ENCODE results near the gene MYO1C.

MYO1C gene

DNA sequence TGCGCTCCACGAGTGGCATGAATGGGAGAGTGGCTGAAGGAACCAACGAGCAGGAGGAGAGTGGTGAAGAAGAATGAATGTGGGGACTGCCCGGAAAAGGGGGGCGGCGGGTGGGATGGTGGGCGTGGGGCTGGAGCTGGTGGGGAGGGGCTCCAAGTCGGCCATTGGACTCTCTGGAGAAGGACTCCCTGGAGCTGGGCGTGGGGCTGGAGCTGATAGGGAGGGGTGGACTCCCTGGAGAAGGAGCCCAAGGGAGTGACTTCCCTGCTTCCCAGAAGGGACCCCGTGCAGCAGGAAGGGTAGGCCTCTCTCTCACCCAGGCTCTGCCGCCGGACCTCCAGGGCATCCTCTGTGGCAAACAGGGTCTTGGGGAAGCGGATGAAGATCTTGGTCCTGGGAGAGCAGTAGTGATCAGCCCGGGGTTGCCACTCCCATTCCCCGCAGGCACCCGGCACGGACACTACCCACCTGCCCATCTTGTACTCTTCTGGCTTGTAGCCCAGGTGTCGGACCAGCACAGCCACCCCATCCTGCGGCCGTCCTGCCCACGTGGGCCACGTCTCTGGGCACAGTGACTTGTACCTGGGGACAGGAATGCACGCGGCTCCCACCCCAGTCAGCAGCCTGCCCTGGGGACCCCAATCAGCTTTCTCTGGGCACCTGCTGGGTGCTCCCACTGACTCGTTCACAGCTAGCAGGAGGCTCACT is 21.6 kb downstream of the MYO1C start:
- TF ChIP-seq, protein P1, sequence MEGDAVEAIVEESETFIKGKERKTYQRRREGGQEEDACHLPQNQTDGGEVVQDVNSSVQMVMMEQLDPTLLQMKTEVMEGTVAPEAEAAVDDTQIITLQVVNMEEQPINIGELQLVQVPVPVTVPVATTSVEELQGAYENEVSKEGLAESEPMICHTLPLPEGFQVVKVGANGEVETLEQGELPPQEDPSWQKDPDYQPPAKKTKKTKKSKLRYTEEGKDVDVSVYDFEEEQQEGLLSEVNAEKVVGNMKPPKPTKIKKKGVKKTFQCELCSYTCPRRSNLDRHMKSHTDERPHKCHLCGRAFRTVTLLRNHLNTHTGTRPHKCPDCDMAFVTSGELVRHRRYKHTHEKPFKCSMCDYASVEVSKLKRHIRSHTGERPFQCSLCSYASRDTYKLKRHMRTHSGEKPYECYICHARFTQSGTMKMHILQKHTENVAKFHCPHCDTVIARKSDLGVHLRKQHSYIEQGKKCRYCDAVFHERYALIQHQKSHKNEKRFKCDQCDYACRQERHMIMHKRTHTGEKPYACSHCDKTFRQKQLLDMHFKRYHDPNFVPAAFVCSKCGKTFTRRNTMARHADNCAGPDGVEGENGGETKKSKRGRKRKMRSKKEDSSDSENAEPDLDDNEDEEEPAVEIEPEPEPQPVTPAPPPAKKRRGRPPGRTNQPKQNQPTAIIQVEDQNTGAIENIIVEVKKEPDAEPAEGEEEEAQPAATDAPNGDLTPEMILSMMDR (IDR thresholded peaks at IDR 0.05; ENCODE audit: low read length, missing control alignments), result no peak
- H3K4me3 ChIP-seq (replicated peaks; ENCODE audit: low read depth, low read length), result no peak overlapping the region
- no peak for DNase-seq (ENCODE audit: low read depth)

DNA sequence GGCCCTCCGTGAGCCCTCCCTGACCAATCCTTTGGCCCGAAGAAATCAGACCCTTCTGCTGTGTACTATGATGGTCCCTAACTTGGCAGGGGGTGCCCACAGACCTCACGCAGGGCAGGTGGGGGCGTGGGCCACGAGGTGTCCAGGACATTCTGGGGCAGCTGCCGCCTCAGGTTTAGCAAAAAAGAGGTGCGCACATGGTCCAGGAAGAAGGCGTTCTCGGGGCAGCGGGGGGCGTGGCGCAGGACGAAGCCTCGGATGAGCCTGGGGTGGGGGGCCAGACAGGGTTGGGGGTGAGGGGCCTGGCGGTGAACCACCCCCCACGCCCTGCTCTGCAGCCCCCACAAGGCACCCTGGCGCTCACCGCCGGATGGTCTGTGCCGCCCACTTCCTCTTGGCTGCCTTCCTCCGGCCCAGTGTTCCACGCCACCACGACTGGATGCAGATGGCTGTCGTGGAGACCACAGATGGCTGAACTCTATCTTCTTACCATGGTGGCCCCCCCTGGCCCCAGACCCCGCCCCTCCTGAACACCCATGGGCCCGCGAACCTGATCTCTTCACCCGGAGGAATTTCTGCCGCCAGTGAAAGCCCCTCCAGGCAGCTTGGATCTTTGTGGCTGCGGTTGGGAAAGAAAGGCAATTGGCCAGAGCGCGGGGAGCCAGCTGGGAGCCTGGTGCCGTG is 22.3 kb downstream of the MYO1C start:
- no peak for DNase-seq (ENCODE audit: low read depth)
- no peak overlapping the region for H3K4me3 ChIP-seq (replicated peaks; ENCODE audit: low read depth, low read length)
- TF ChIP-seq, protein P1 (IDR thresholded peaks at IDR 0.05; ENCODE audit: low read length, missing control alignments), result no peak

DNA sequence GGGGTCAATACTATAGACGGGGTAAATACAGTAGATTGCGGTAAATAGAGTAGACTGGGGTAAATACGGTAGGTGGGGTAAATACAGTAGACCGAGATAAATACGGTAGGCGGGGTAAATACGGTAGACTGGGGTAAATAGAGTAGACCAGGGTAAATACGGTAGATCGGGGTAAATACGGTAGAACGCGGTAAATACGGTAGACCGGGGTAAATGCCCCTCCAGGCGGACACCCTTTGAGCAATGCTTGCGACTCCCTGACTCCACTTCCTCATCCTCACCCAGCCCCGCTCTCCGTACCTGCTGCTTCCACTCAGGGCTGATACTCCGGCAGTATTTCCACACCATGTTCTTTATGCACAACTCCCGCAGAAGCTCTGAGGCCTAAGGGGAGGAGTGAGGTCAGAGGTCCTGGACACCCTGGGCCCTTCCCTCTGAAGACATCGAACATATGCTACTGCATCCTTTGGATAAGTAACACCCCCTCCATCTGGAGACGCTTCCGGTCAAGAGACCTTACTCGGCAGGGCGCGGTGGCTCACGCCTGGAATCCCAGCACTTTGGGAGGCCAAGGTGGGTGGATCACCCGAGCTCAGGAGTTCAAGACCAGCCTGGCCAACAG is 23.1 kb downstream of the MYO1C start:
- TF ChIP-seq, protein P1 (IDR thresholded peaks at IDR 0.05; ENCODE audit: low read length, missing control alignments), result no peak

DNA sequence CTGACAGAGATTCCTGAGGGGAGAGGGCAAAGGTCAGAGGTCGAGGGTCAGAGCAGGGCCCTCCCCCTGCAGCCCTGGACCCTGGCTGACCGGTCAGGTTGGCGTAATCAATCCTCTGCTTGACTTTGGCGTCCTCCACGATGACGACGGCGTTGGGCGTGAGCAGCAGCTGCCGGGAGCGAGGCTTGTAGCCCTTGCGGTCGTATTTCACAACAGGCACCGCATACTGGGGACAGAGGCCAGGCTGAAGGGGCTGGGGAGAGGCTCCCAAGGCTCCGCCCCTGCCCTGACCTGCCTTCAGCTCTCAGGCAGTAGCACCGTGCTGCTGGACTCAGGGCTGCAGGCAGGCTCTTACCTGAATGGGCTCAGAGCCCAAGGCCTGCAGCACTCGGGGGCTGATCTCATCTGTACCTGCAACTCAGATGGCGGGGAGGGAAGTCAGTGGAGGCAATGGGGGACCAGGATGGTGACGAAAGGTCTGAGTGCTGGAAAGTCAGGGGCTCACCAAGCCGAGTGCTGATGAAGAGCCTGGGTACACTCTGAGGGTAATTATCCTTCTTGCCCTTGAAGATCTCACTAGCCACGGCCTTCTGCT is 24.5 kb downstream of the MYO1C start:
- H3K4me3 ChIP-seq (replicated peaks; ENCODE audit: low read depth, low read length), result no peak overlapping the region
- TF ChIP-seq, protein P1 (IDR thresholded peaks at IDR 0.05; ENCODE audit: low read length, missing control alignments), result no peak
- DNase-seq (ENCODE audit: low read depth), result no peak

More for the DNA sequence above, 23.1 kb downstream of the MYO1C start:
- no peak for DNase-seq (ENCODE audit: low read depth)
- no peak overlapping the region for H3K4me3 ChIP-seq (replicated peaks; ENCODE audit: low read depth, low read length)

DNA sequence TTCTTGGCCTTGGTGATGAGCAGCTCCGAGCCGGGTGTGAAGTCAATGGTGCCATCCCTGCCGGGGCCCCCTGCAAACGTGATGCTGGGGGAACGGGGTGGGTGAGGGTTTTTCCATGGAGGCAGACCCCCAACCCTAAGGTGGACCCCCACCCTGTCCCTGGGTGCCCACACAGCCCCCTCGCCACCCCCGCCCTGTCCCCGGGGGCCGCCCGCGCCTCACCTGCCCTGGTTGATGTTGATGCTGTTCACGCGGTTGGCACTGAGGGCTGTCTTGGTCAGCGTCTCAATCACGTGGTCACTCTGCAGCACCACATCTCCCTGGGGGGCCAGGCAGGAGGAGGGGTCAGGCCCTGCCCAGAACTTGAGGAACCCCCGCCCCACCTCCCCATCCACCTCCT is 25.2 kb downstream of the MYO1C start:
- H3K4me3 ChIP-seq (replicated peaks; ENCODE audit: low read depth, low read length), result no peak overlapping the region
- TF ChIP-seq, protein P1 (IDR thresholded peaks at IDR 0.05; ENCODE audit: low read length, missing control alignments), result no peak
- DNase-seq (ENCODE audit: low read depth), result no peak

DNA sequence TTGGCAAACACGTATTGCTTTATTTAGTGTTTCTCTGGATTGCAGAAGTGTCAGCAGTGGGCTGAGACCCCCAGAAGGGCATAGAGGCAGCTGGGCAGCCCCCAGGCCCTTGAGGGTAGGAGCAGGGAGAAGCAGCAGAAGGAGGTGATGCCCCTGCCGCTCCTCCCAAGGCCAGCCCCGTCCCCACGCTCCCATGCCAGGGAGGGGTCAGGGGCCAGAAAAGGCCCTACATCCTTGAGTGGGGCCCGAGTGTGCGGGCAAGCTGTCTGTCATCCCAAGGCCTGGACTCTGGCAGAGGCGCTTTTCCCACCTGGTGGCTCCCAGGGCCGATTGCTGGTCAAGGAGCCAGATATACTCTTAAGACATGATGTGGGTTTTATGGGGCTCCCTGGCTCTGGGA is 28.3 kb downstream of the MYO1C start:
- TF ChIP-seq, protein P1 (IDR thresholded peaks at IDR 0.05; ENCODE audit: low read length, missing control alignments), result no peak
- no peak for DNase-seq (ENCODE audit: low read depth)
- no peak overlapping the region for H3K4me3 ChIP-seq (replicated peaks; ENCODE audit: low read depth, low read length)

Measured in fibroblast of pulmonary artery (primary cell).